K562 (cell line): ENCODE data around the gene PBRM1.

Source experiments
- FOXK2 ChIP-seq, 2 experiments: fragments of 450-650 bp; IDR thresholded peaks in 1 of 2; conservative IDR thresholded peaks in 1 of 2; 2 replicates each; pipeline ENCODE4 v1.6.1; 2016; ENCODE audit warnings: low read depth in 2 of 2, mild to moderate bottlenecking in 1 of 2
- REST ChIP-seq, 2 experiments: fragments of 450-650 bp; formaldehyde crosslinking in 1 of 2; IDR thresholded peaks; 2 replicates each; pipeline versions ENCODE4 v1.4.0 to v1.6.1; 2014 to 2020; ENCODE audit warnings: mild to moderate bottlenecking in 2 of 2, borderline replicate concordance in 1 of 2, low read depth in 1 of 2
- SP2 ChIP-seq: IDR thresholded peaks from 2 replicates; pipeline ENCODE4 v1.6.1; 2011; ENCODE audit warnings: mild to moderate bottlenecking, low read depth, low read length, moderate library complexity; ENCODE audit not compliant: poor library complexity, severe bottlenecking; ENCODE audit errors: extremely low read depth
- ZBTB43 ChIP-seq: sonication (generic); formaldehyde crosslinking; IDR thresholded peaks from 2 replicates; pipeline ENCODE4 v1.8.0; 2023; ENCODE audit warnings: mild to moderate bottlenecking, missing genetic modification reagents
- ZNF449 ChIP-seq: fragments of 250-450 bp; sonication (Bioruptor Pico); IDR thresholded peaks from 2 replicates; pipeline ENCODE4 v1.8.0; 2022; ENCODE audit warnings: moderate library complexity, mild to moderate bottlenecking, inconsistent platforms

GRCh38 chr3:52546111-52546901 lies 139.4 kb downstream of the PBRM1 start:
- TF ChIP-seq ZNF449 (CRISPR knock-in tag) (no peak), SP2 (no peak), REST (IDR thresholded peaks at IDR 0.05; ENCODE audit: borderline replicate concordance) (no peak), REST (CRISPR knock-in tag; IDR thresholded peaks at IDR 0.05; ENCODE audit: low read depth) (no peak), ZBTB43 (CRISPR knock-in tag) (no peak), FOXK2 (conservative IDR thresholded peaks at IDR 0.05 in 1 of 2, IDR thresholded peaks at IDR 0.05 in 1 of 2; ENCODE audit: low read depth in 2 of 2) (no peak)
